ENCODE results near the gene CYP4X1.
"Not testable (repeated sequence)": the region's sequence is repeated elsewhere in the genome, so short reads cannot be mapped to it uniquely, and the experiment has no call there.

The CYP4X1 gene

GRCh38 chr1:47023268-47024140 lies at the start of gene CYP4X1:
Gene CYP4X1, plus strand, starts transcription at chr1:47023669. Its CDS starts 149 bp downstream, at chr1:47023818.
- no peak for DNase-seq

GRCh38 chr1:46983166-46983829 lies 40.2 kb upstream of the CYP4X1 start:
- no peak for DNase-seq

- no peak for DNase-seq
Observed at GRCh38 chr1:46983830-46984586, 39.5 kb upstream of the CYP4X1 start.

GRCh38 chr1:46990541-46990940 lies 32.9 kb upstream of the CYP4X1 start:
- DNase-seq, result not testable (repeated sequence)

GRCh38 chr1:46991083-46991923 lies 32.2 kb upstream of the CYP4X1 start:
- DNase-seq, result peak; percentile 3

- DNase-seq, result no peak
Observed at GRCh38 chr1:46996659-46997281, 26.7 kb upstream of the CYP4X1 start.

GRCh38 chr1:47002211-47002610 lies 21.3 kb upstream of the CYP4X1 start:
- no peak for DNase-seq

GRCh38 chr1:47003896-47004403 lies 19.5 kb upstream of the CYP4X1 start:
- DNase-seq, result no peak

GRCh38 chr1:47006437-47006836 lies 17.0 kb upstream of the CYP4X1 start:
- not testable (repeated sequence) for DNase-seq

GRCh38 chr1:47013293-47013692 lies 10.2 kb upstream of the CYP4X1 start:
- DNase-seq, result no peak

- DNase-seq, result no peak
Observed at GRCh38 chr1:47021070-47021469, 2.4 kb upstream of the CYP4X1 start.

- DNase-seq, result no peak
Observed at GRCh38 chr1:47024141-47024801, 802 bp downstream of the CYP4X1 start.

GRCh38 chr1:47030170-47030805 lies 6.8 kb downstream of the CYP4X1 start:
- no peak for DNase-seq

- DNase-seq, result no peak
Observed at GRCh38 chr1:47031059-47031458, 7.6 kb downstream of the CYP4X1 start.

- no peak for DNase-seq
Observed at GRCh38 chr1:47031585-47031984, 8.1 kb downstream of the CYP4X1 start.

GRCh38 chr1:47036764-47037163 lies 13.3 kb downstream of the CYP4X1 start:
- no peak for DNase-seq

- DNase-seq, result no peak
Observed at GRCh38 chr1:47059376-47059775, 35.9 kb downstream of the CYP4X1 start.

GRCh38 chr1:47067097-47067594 lies 43.7 kb downstream of the CYP4X1 start, which contains the start of gene CYP4Z1:
Gene CYP4Z1, plus strand, starts transcription at chr1:47067231. Its CDS starts 260 bp downstream, at chr1:47067491.
- DNase-seq, result no peak

- not testable (repeated sequence) for DNase-seq
Observed at GRCh38 chr1:47069080-47069479, 45.6 kb downstream of the CYP4X1 start.

GRCh38 chr1:47069509-47069908 lies 46.0 kb downstream of the CYP4X1 start:
- not testable (repeated sequence) for DNase-seq
